Measurements from ENCODE around the gene RBBP4. TPM values are rescaled to one million over a fixed set of nuclear protein-coding genes. Genes with fewer than 3 reads are reported as not detected.
"Not testable (repeated sequence)": the region's sequence is repeated elsewhere in the genome, so short reads cannot be mapped to it uniquely, and the experiment has no call there.

RBBP4 gene
- total RNA-seq, 3 donors from 2014 or later, result 120 to 156 (median 136) TPM

DNA sequence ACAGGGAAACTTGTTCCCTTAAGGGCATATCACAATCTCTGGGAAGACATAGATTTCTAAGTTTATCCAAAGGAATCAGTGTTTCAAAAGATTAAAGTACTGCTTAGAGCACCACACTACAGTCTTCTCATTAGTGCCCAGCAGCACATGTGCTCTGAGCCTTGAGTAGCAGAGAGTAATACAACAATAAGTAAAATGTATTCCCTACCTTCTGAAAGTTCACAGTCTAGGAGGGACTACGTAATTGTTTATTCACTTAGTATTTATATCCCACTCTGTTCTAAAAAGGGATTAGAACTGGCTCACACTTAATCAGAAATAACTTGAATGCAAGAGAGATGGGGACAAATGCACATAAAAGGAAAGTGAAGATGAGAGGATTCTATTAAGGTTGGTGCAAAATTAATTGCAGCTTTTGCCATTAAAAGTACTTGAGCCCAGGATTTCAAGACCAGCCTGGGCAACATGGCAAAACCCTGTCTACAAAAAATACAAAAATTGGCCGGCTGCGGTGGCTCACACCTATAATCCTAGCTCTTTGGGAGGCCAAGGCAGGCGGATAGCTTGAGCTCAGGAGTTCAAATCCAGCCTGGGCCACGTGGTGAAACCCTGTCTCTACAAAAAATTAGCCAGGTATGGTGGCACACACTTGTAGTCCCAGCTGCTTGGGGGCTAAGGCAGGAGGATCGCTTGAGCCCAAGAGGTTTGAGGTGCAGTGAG, 42.6 kb downstream of the RBBP4 start:
- Histone ChIP-seq H3K4me3 (no peak overlapping the region), H3K9me3 (no peaks in the 10 kb centered on the region), H3K4me1 (ENCODE audit: low read depth) (no peaks in the 10 kb centered on the region), H3K36me3 (ENCODE audit: low read depth) (no peaks in the 10 kb centered on the region)
- ATAC-seq (no peak), DNase-seq (peak in 1 of 3 donors; percentile 8)
- intact Hi-C loops (cut with DNase I, micrococcal nuclease), result no loop called here
- no peak for TF ChIP-seq CTCF (IDR thresholded peaks at IDR 0.05)

- H3K4me3 ChIP-seq, result no peak overlapping the region
- peak; percentile 55 to 76 (median 67) for DNase-seq
- no peaks in the 10 kb centered on the region for H3K36me3 ChIP-seq (ENCODE audit: low read depth)
- no peaks in the 10 kb centered on the region for H3K4me1 ChIP-seq (ENCODE audit: low read depth)
- no peaks in the 10 kb centered on the region for H3K9me3 ChIP-seq
- ATAC-seq, result peak; percentile 59
- TF ChIP-seq CTCF (IDR thresholded peaks at IDR 0.05), result no peak
- intact Hi-C loops (cut with DNase I, micrococcal nuclease), result no loop called here
Observed at GRCh38 chr1:32695098-32695904, 44.3 kb downstream of the RBBP4 start.

- no peak for TF ChIP-seq CTCF (IDR thresholded peaks at IDR 0.05)
- no peaks in the 10 kb centered on the region for H3K9me3 ChIP-seq
- no peak for ATAC-seq
- no peak overlapping the region for H3K4me3 ChIP-seq
- intact Hi-C loops (cut with DNase I, micrococcal nuclease), result no loop called here
- H3K36me3 ChIP-seq (ENCODE audit: low read depth), result no peaks in the 10 kb centered on the region
- H3K4me1 ChIP-seq (ENCODE audit: low read depth), result no peaks in the 10 kb centered on the region
- peak in 1 of 3 donors; percentile 7 for DNase-seq
Observed at GRCh38 chr1:32696041-32696440, 45.0 kb downstream of the RBBP4 start.

DNA sequence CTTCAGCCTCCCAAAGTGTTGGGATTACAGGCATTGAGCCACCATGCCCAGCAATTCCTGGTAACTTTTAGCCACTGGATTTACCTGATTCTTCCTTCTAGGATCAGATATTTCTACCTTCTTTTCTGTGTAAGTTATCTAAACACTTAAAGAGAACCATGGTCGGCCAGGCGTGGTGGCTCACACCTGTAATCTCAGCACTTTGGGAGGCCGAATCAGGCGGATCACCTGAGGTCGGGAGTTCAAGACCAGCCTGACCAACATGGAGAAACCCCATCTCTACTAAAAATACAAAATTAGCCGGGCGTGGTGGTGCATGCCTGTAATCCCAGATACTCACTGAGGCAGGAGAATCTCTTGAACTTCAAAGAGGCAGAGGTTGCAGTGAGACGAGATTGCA, 46.0 kb downstream of the RBBP4 start:
- DNase-seq; ATAC-seq; H3K4me3 ChIP-seq; intact Hi-C loops (cut with DNase I, micrococcal nuclease); H3K9me3 ChIP-seq; H3K36me3 ChIP-seq (ENCODE audit: low read depth); H3K4me1 ChIP-seq (ENCODE audit: low read depth): not testable (repeated sequence)

- no peaks in the 10 kb centered on the region for H3K9me3 ChIP-seq
- intact Hi-C loops (cut with DNase I, micrococcal nuclease), result no loop called here
- peak; percentile 78 for ATAC-seq
Observed at GRCh38 chr1:32701421-32701911, 50.5 kb downstream of the RBBP4 start.

More at GRCh38 chr1:32701421-32701911, 50.5 kb downstream of the RBBP4 start:
- no peak for TF ChIP-seq CTCF (IDR thresholded peaks at IDR 0.05)
- peak; percentile 62 to 71 (median 69) for DNase-seq
- peaks cover 5% of the 10 kb centered on the region for H3K4me1 ChIP-seq (ENCODE audit: low read depth)
- H3K36me3 ChIP-seq (ENCODE audit: low read depth), result no peaks in the 10 kb centered on the region
- no peak overlapping the region for H3K4me3 ChIP-seq
